HG03378 (cell line): Measurements from ENCODE around the gene TMEM39A.

Experiments used
- ATAC-seq: cut with Tn5 transposase; IDR thresholded peaks from one replicate; pipeline ENCODE4 v1.9.1; 2021; ENCODE audit warnings: mild to moderate bottlenecking, moderate library complexity; ENCODE audit not compliant: unreplicated experiment

The TMEM39A gene

GRCh38 chr3:119463171-119464169 lies at the start of gene TMEM39A:
Gene TMEM39A (minus strand): TSS chr3:119463615. CDS start chr3:119462074, 1,541 bp downstream.
- peak; percentile 95 for ATAC-seq

GRCh38 chr3:119510690-119511089 lies 47.3 kb upstream of the TMEM39A start:
- no peak for ATAC-seq

- ATAC-seq: peak; percentile 78
These were observed 44.9 kb upstream of the TMEM39A start for GRCh38 chr3:119508172-119508845.

GRCh38 chr3:119507404-119507803 lies 44.0 kb upstream of the TMEM39A start:
- no peak for ATAC-seq

GRCh38 chr3:119506631-119507030 lies 43.2 kb upstream of the TMEM39A start:
- no peak for ATAC-seq

GRCh38 chr3:119500901-119501300 lies 37.5 kb upstream of the TMEM39A start:
- ATAC-seq: no peak

- no peak for ATAC-seq
These were observed 36.9 kb upstream of the TMEM39A start for GRCh38 chr3:119500265-119500664.

- ATAC-seq: peak; percentile 92
These were observed 35.0 kb upstream of the TMEM39A start, which contains the start of gene TIMMDC1 for GRCh38 chr3:119498186-119499011. Gene TIMMDC1 (plus strand): TSS chr3:119498547. CDS start chr3:119498734, 187 bp downstream.

GRCh38 chr3:119497820-119498185 lies 34.4 kb upstream of the TMEM39A start:
- ATAC-seq: no peak

GRCh38 chr3:119494597-119494996 lies 31.2 kb upstream of the TMEM39A start:
- ATAC-seq: no peak

GRCh38 chr3:119492810-119493209 lies 29.4 kb upstream of the TMEM39A start:
- ATAC-seq: no peak

- ATAC-seq: no peak
These were observed 28.7 kb upstream of the TMEM39A start for GRCh38 chr3:119492128-119492527.

GRCh38 chr3:119490153-119490552 lies 26.7 kb upstream of the TMEM39A start:
- ATAC-seq: no peak

- no peak for ATAC-seq
These were observed 22.1 kb upstream of the TMEM39A start for GRCh38 chr3:119485563-119485962.

GRCh38 chr3:119483101-119483500 lies 19.7 kb upstream of the TMEM39A start:
- no peak for ATAC-seq

- ATAC-seq: no peak
These were observed 17.7 kb upstream of the TMEM39A start for GRCh38 chr3:119481079-119481478.

- no peak for ATAC-seq
These were observed 7.5 kb upstream of the TMEM39A start for GRCh38 chr3:119470866-119471265.

GRCh38 chr3:119469418-119470189 lies 6.2 kb upstream of the TMEM39A start:
- no peak for ATAC-seq

GRCh38 chr3:119468041-119468440 lies 4.6 kb upstream of the TMEM39A start:
- ATAC-seq: no peak

- ATAC-seq: no peak
These were observed 6.2 kb downstream of the TMEM39A start for GRCh38 chr3:119457246-119457645.
